Astrocyte (in vitro differentiated cells and primary cell): Measurements from ENCODE around the gene TOP3A.

Experiments used
- CTCF ChIP-seq: IDR thresholded peaks from 2 replicates; pipeline ENCODE4 v1.5.1; 2011; ENCODE audit warnings: low read depth, mild to moderate bottlenecking, inconsistent platforms, low read length, moderate library complexity; ENCODE audit not compliant: insufficient read depth
- EZH2 ChIP-seq: IDR thresholded peaks from 2 replicates; pipeline ENCODE4 v1.6.1; 2012; ENCODE audit warnings: mild to moderate bottlenecking, low read length, inconsistent platforms; ENCODE audit not compliant: insufficient read depth

- TF ChIP-seq CTCF, result no peak
- TF ChIP-seq EZH2, result no peak
Measured at GRCh38 chr17:18320301-18320700, 5.5 kb upstream of the TOP3A start.
